HUES64 (cell line): ENCODE measurements around the gene CCDC24.
A peak's percentile ranks its signal among the peaks of the same experiment; 100 is the strongest.

Experiments used
- H3K27ac ChIP-seq: 2 replicates; pipeline ENCODE4 v1.7.0; 2013; ENCODE audit warnings: low read depth, low read length, inconsistent platforms
- H3K27me3 ChIP-seq: 2 replicates; pipeline ENCODE4 v1.6.1; 2013; ENCODE audit warnings: mild to moderate bottlenecking, low read length; ENCODE audit not compliant: insufficient read depth
- H3K36me3 ChIP-seq: 2 replicates; pipeline ENCODE4 v1.6.1; 2013; ENCODE audit warnings: mild to moderate bottlenecking, low read length; ENCODE audit not compliant: insufficient read depth
- H3K4me1 ChIP-seq: 2 replicates; pipeline ENCODE4 v1.6.1; 2013; ENCODE audit warnings: mild to moderate bottlenecking, low read length, moderate library complexity; ENCODE audit not compliant: insufficient read depth
- H3K4me3 ChIP-seq: 2 replicates; pipeline ENCODE4 v1.5.1; 2013; ENCODE audit warnings: mild to moderate bottlenecking, low read length, moderate library complexity
- H3K9ac ChIP-seq: 2 replicates; pipeline ENCODE4 v1.6.1; 2013; ENCODE audit warnings: mild to moderate bottlenecking, low read depth, low read length
- H3K9me3 ChIP-seq: 2 replicates; pipeline ENCODE4 v1.6.1; 2013; ENCODE audit warnings: low read depth, low read length; ENCODE audit not compliant: insufficient read depth
- WGBS: fragments of 150-250, 120-280 bp; methylation state at CpG from one replicate; pipeline ENCODE4 v1.1.7; 2013; ENCODE audit warnings: missing lambda C conversion rate; 5-methylcytosine and 5-hydroxymethylcytosine counted together

The CCDC24 gene

GRCh38 chr1:44002606-44003157, 11.3 kb downstream of the CCDC24 start:
- H3K4me3 ChIP-seq, result no peak overlapping the region
- no peak overlapping the region for H3K9ac ChIP-seq
- peaks cover 21% of the 10 kb centered on the region for H3K36me3 ChIP-seq
- WGBS, result 84% methylated on average over 14 of the region's 14 CpGs
- H3K4me1 ChIP-seq, result no peaks in the 10 kb centered on the region
- H3K27ac ChIP-seq, result no peak overlapping the region
- H3K27me3 ChIP-seq, result no peaks in the 10 kb centered on the region
- H3K9me3 ChIP-seq, result no peaks in the 10 kb centered on the region

GRCh38 chr1:44008259-44008658, 16.9 kb downstream of the CCDC24 start:
- no peaks in the 10 kb centered on the region for H3K27me3 ChIP-seq
- H3K27ac ChIP-seq, result no peak overlapping the region
- peaks cover 6% of the 10 kb centered on the region; the same call in 1 of the 2 replicates for H3K36me3 ChIP-seq
- no peak overlapping the region for H3K9ac ChIP-seq
- WGBS, result 93% methylated on average over 11 of the region's 12 CpGs
- no peak overlapping the region for H3K4me3 ChIP-seq
- H3K9me3 ChIP-seq, result no peaks in the 10 kb centered on the region
- 0 out of 2 replicates have a peak, but pooled peaks cover 5% of the 10 kb centered on the region for H3K4me1 ChIP-seq

GRCh38 chr1:44010935-44011471, 19.6 kb downstream of the CCDC24 start:
- Histone ChIP-seq H3K9ac (no peak overlapping the region), H3K36me3 (peaks cover 3% of the 10 kb centered on the region; the same call in 1 of the 2 replicates), H3K9me3 (no peaks in the 10 kb centered on the region), H3K4me1 (0 out of 2 replicates have a peak, but pooled peaks cover 5% of the 10 kb centered on the region), H3K27me3 (no peaks in the 10 kb centered on the region), H3K4me3 (no peak overlapping the region), H3K27ac (no peak overlapping the region)
- 86% methylated on average over 11 of the region's 11 CpGs for WGBS

- H3K4me3 ChIP-seq, result no peak overlapping the region
- 94% methylated on average over 2 of the region's 2 CpGs for WGBS
- no peaks in the 10 kb centered on the region for H3K27me3 ChIP-seq
- H3K27ac ChIP-seq, result no peak overlapping the region
- H3K36me3 ChIP-seq, result no peaks in the 10 kb centered on the region; the same call in 1 of the 2 replicates
- H3K9me3 ChIP-seq, result no peaks in the 10 kb centered on the region
- no peak overlapping the region for H3K9ac ChIP-seq
- 0 out of 2 replicates have a peak, but pooled peaks cover 5% of the 10 kb centered on the region for H3K4me1 ChIP-seq
Observed at GRCh38 chr1:44012404-44012803, 21.0 kb downstream of the CCDC24 start.

GRCh38 chr1:44012941-44013609, 21.7 kb downstream of the CCDC24 start:
- Histone ChIP-seq H3K4me1 (0 out of 2 replicates have a peak, but pooled peaks cover 5% of the 10 kb centered on the region), H3K9me3 (no peaks in the 10 kb centered on the region), H3K27ac (no peak overlapping the region), H3K27me3 (no peaks in the 10 kb centered on the region), H3K4me3 (no peak overlapping the region), H3K36me3 (peaks cover 4% of the 10 kb centered on the region; the same call in 1 of the 2 replicates), H3K9ac (no peak overlapping the region)
- 90% methylated on average over 13 of the region's 13 CpGs for WGBS

- Histone ChIP-seq H3K27me3 (no peaks in the 10 kb centered on the region), H3K9me3 (no peaks in the 10 kb centered on the region), H3K27ac (no peak overlapping the region), H3K9ac (no peak overlapping the region), H3K36me3 (peaks cover 4% of the 10 kb centered on the region; the same call in 1 of the 2 replicates), H3K4me3 (no peak overlapping the region), H3K4me1 (0 out of 2 replicates have a peak, but pooled peaks cover 5% of the 10 kb centered on the region)
- 88% methylated on average over 5 of the region's 5 CpGs for WGBS
Observed at GRCh38 chr1:44013949-44014348, 22.6 kb downstream of the CCDC24 start.

- no peak overlapping the region for H3K27ac ChIP-seq
- peaks cover 4% of the 10 kb centered on the region; the same call in 1 of the 2 replicates for H3K36me3 ChIP-seq
- H3K9me3 ChIP-seq, result no peaks in the 10 kb centered on the region
- H3K9ac ChIP-seq, result no peak overlapping the region
- WGBS, result 86% methylated on average over 8 of the region's 8 CpGs
- no peaks in the 10 kb centered on the region for H3K27me3 ChIP-seq
- no peak overlapping the region for H3K4me3 ChIP-seq
- 0 out of 2 replicates have a peak, but pooled peaks cover 5% of the 10 kb centered on the region for H3K4me1 ChIP-seq
Observed at GRCh38 chr1:44014365-44015104, 23.1 kb downstream of the CCDC24 start.

GRCh38 chr1:44015206-44015605, 23.8 kb downstream of the CCDC24 start:
- Histone ChIP-seq H3K27ac (no peak overlapping the region), H3K36me3 (peaks cover 5% of the 10 kb centered on the region; the same call in 1 of the 2 replicates), H3K27me3 (no peaks in the 10 kb centered on the region), H3K9ac (no peak overlapping the region), H3K9me3 (no peaks in the 10 kb centered on the region), H3K4me3 (no peak overlapping the region), H3K4me1 (0 out of 2 replicates have a peak, but pooled peaks cover 5% of the 10 kb centered on the region)
- WGBS, result 83% methylated on average over 3 of the region's 3 CpGs

GRCh38 chr1:44016041-44016889, 24.9 kb downstream of the CCDC24 start:
- WGBS, result 93% methylated on average over 20 of the region's 20 CpGs
- 0 out of 2 replicates have a peak, but pooled peaks cover 5% of the 10 kb centered on the region for H3K4me1 ChIP-seq
- no peak overlapping the region for H3K27ac ChIP-seq
- no peaks in the 10 kb centered on the region for H3K27me3 ChIP-seq
- H3K9me3 ChIP-seq, result no peaks in the 10 kb centered on the region
- H3K9ac ChIP-seq, result no peak overlapping the region
- no peak overlapping the region for H3K4me3 ChIP-seq
- H3K36me3 ChIP-seq, result peaks cover 10% of the 10 kb centered on the region; the same call in 1 of the 2 replicates

GRCh38 chr1:44016890-44017400, 25.5 kb downstream of the CCDC24 start:
- Histone ChIP-seq H3K27me3 (no peaks in the 10 kb centered on the region), H3K4me1 (no peaks in the 10 kb centered on the region), H3K9ac (peak overlapping the region; percentile 24; the same call in 1 of the 2 replicates), H3K36me3 (peaks cover 16% of the 10 kb centered on the region; the same call in 1 of the 2 replicates), H3K27ac (no peak overlapping the region), H3K9me3 (no peaks in the 10 kb centered on the region), H3K4me3 (no peak overlapping the region)
- WGBS, result 94% methylated on average over 17 of the region's 20 CpGs
